Measurements from ENCODE around the gene CNN1.

DNA sequence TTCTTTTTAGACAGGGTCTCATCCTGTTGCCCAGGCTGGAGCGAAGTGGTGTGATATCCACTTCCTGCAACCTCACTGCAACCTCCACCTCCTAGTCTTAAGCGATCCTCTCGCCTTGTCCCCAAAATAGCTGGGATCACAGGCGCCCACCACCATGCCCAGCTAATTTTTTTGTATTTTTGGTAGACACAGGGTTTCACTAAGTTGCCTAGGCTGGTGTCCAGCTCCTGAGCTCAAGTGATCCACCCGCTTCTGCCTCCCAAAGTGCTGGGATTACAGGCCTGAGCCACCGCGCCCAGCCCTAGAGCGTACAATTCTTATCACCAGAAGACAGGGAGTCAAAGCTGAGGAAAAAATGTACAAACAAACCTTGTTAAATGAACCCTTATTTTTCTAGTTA lies 24.9 kb downstream of the CNN1 start:
- TF ChIP-seq FOXM1 (IDR thresholded peaks at IDR 0.05; ENCODE audit: low read depth): no peak
- TF ChIP-seq FOXM1 (CRISPR knock-in tag; IDR thresholded peaks at IDR 0.05; ENCODE audit: low read depth): no peak
- TF ChIP-seq NCOR1 (IDR thresholded peaks at IDR 0.05): no peak
- no peak for TF ChIP-seq MAZ (CRISPR knock-in tag; conservative IDR thresholded peaks at IDR 0.05 in 1 of 2, IDR thresholded peaks at IDR 0.05 in 1 of 2)
- no peak for TF ChIP-seq RNF2 (IDR thresholded peaks at IDR 0.05)
- no peak for TF ChIP-seq KDM1A (IDR thresholded peaks at IDR 0.05)
- no peak for TF ChIP-seq HDAC6 (IDR thresholded peaks at IDR 0.05; ENCODE audit: low read depth, low read length)
- TF ChIP-seq, protein P1, sequence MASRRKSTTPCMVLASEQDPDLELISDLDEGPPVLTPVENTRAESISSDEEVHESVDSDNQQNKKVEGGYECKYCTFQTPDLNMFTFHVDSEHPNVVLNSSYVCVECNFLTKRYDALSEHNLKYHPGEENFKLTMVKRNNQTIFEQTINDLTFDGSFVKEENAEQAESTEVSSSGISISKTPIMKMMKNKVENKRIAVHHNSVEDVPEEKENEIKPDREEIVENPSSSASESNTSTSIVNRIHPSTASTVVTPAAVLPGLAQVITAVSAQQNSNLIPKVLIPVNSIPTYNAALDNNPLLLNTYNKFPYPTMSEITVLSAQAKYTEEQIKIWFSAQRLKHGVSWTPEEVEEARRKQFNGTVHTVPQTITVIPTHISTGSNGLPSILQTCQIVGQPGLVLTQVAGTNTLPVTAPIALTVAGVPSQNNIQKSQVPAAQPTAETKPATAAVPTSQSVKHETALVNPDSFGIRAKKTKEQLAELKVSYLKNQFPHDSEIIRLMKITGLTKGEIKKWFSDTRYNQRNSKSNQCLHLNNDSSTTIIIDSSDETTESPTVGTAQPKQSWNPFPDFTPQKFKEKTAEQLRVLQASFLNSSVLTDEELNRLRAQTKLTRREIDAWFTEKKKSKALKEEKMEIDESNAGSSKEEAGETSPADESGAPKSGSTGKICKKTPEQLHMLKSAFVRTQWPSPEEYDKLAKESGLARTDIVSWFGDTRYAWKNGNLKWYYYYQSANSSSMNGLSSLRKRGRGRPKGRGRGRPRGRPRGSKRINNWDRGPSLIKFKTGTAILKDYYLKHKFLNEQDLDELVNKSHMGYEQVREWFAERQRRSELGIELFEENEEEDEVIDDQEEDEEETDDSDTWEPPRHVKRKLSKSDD (conservative IDR thresholded peaks at IDR 0.05; ENCODE audit: low read length): no peak
- no peak for TF ChIP-seq FOXK2 (conservative IDR thresholded peaks at IDR 0.05 in 1 of 2, IDR thresholded peaks at IDR 0.05 in 1 of 2; ENCODE audit: low read depth in 2 of 2)
- TF ChIP-seq ZNF644 (tag; IDR thresholded peaks at IDR 0.05; ENCODE audit: low read depth): no peak
- TF ChIP-seq MEF2A (IDR thresholded peaks at IDR 0.05; ENCODE audit: control insufficient read depth, low read depth, low read length): no peak
- no peak for TF ChIP-seq ZNF140 (CRISPR knock-in tag; IDR thresholded peaks at IDR 0.05)
